Lower leg skin (tissue), 4 donors: ENCODE data around the gene VPS35L. TPM values are rescaled to one million over a fixed set of nuclear protein-coding genes. Genes with fewer than 3 reads are reported as not detected.

Experiments
- DNase-seq, 2 donors: peaks; one replicate each; pipeline ENCODE4 v3.0.0-alpha.2; 2019; ENCODE audit warnings: low spot score in 2 of 2
- H3K4me3 ChIP-seq: fragments of 200-600 bp; sonication (generic); 2 replicates; pipeline ENCODE4 v1.5.1; 2017; ENCODE audit warnings: mild to moderate bottlenecking, low read depth; ENCODE audit not compliant: poor library complexity, severe bottlenecking
- CTCF ChIP-seq, 3 donors: fragments of 450-650 bp; IDR thresholded peaks; one replicate each; pipeline ENCODE4 v1.5.1; 2016; ENCODE audit warnings: antibody characterized with exemption in 3 of 3, mild to moderate bottlenecking in 3 of 3, moderate library complexity in 2 of 3
- POLR2A ChIP-seq, 2 donors: fragments of 450-650 bp; IDR thresholded peaks; one replicate each; pipeline ENCODE4 v1.6.1; 2016 to 2017; ENCODE audit warnings: antibody characterized with exemption in 2 of 2, mild to moderate bottlenecking in 1 of 2, moderate library complexity in 1 of 2
- WGBS, 2 donors: methylation state at CpG; one replicate each; pipeline ENCODE4 v1.1.5; 2018; 5-methylcytosine and 5-hydroxymethylcytosine counted together
- intact Hi-C: fragments of 100-400 bp; cut with DNase I; formaldehyde crosslinking; loops from one replicate; pipeline ENCODE4 v1.15.0; 2023; ENCODE audit warnings: low total_unique reads
- total RNA-seq, 4 donors: library from RNA; depleted of rRNA; stranded (reverse); fragments of >200 nt; gene quantifications; one replicate each; pipeline ENCODE4 v1.1.0, GENCODE V29; 2016

The VPS35L gene
- total RNA-seq, 4 donors from 2014 or later = 14.5 to 24.2 (median 17.0) TPM

- DNase-seq = no peak
- intact Hi-C loops = no loop called here
- TF ChIP-seq CTCF (IDR thresholded peaks at IDR 0.05) (no peak), POLR2A (IDR thresholded peaks at IDR 0.05) (no peak)
- H3K4me3 ChIP-seq = no peak overlapping the region
- WGBS, 2 donors = 83 to 87% methylated on average over 12 of the region's 12 CpGs
These were observed 126.1 kb downstream of the VPS35L start for GRCh38 chr16:19681637-19682036.

- WGBS, 2 donors = 92 to 93% methylated on average over 6 of the region's 6 CpGs
- no peak for DNase-seq
- TF ChIP-seq CTCF (IDR thresholded peaks at IDR 0.05) (no peak), POLR2A (IDR thresholded peaks at IDR 0.05) (no peak)
- H3K4me3 ChIP-seq = no peak overlapping the region
- intact Hi-C loops = no loop called here
These were observed 128.1 kb downstream of the VPS35L start for GRCh38 chr16:19683453-19684236.

GRCh38 chr16:19685176-19685575 lies 129.7 kb downstream of the VPS35L start:
- DNase-seq = no peak
- 97 to 100% methylated on average over 4 of the region's 4 CpGs for WGBS, 2 donors
- TF ChIP-seq POLR2A (IDR thresholded peaks at IDR 0.05) (no peak), CTCF (IDR thresholded peaks at IDR 0.05) (no peak)
- intact Hi-C loops = no loop called here
- H3K4me3 ChIP-seq = no peak overlapping the region

GRCh38 chr16:19687279-19687678 lies 131.8 kb downstream of the VPS35L start:
- no peak for DNase-seq
- intact Hi-C loops = no loop called here
- WGBS, 2 donors = 84 to 91% methylated on average over 7 of the region's 7 CpGs
- no peak overlapping the region for H3K4me3 ChIP-seq
- TF ChIP-seq POLR2A (IDR thresholded peaks at IDR 0.05) = no peak
- no peak for TF ChIP-seq CTCF (IDR thresholded peaks at IDR 0.05)

GRCh38 chr16:19688396-19689024 lies 133.0 kb downstream of the VPS35L start:
- DNase-seq = no peak
- no peak for TF ChIP-seq POLR2A (IDR thresholded peaks at IDR 0.05)
- WGBS, 2 donors = 67 to 72% methylated on average over 17 to 18 of the region's 18 CpGs
- intact Hi-C loops = no loop called here
- H3K4me3 ChIP-seq = no peak overlapping the region

GRCh38 chr16:19689342-19689741 lies 133.8 kb downstream of the VPS35L start:
- H3K4me3 ChIP-seq = no peak overlapping the region
- intact Hi-C loops = no loop called here
- DNase-seq = no peak
- TF ChIP-seq CTCF (IDR thresholded peaks at IDR 0.05) = no peak
- TF ChIP-seq POLR2A (IDR thresholded peaks at IDR 0.05) = no peak
- 96 to 98% methylated on average over 5 of the region's 5 CpGs for WGBS, 2 donors
